Keratinocyte (primary cell): Measurements from ENCODE around the gene QSOX2. TPM values are rescaled to one million over a fixed set of nuclear protein-coding genes. Genes with fewer than 3 reads are reported as not detected.

Experiments used
- DNase-seq: peaks from one replicate; pipeline ENCODE4 v3.0.0-alpha.2; 2011; ENCODE audit warnings: low read depth, missing footprints, low spot score
- FAIRE-seq: peaks from 2 replicates; lab custom pipeline; 2011; peaks lifted over from hg19 to GRCh38; lab: Jason Lieb, UNC
- H2AFZ ChIP-seq: 2 replicates; pipeline ENCODE4 v1.6.0; 2012; ENCODE audit warnings: low read length, control low read depth, inconsistent platforms; ENCODE audit not compliant: control insufficient read depth
- H3K27ac ChIP-seq: 2 replicates; pipeline ENCODE4 v1.5.1; 2011; ENCODE audit warnings: low read length; ENCODE audit not compliant: control insufficient read depth, insufficient read depth
- H3K27me3 ChIP-seq: 3 replicates; pipeline ENCODE4 v1.6.0; 2011; ENCODE audit warnings: low read length; ENCODE audit not compliant: control insufficient read depth, insufficient read depth; ENCODE audit errors: extremely low read depth
- H3K36me3 ChIP-seq, 2 experiments: 2 replicates in 1 of 2; 3 replicates in 1 of 2; pipeline ENCODE4 v1.5.1; 2011; ENCODE audit warnings: low read length in 2 of 2, mild to moderate bottlenecking in 1 of 2; ENCODE audit not compliant: control insufficient read depth in 2 of 2, insufficient read depth in 2 of 2; ENCODE audit errors: extremely low read depth in 1 of 2
- H3K4me1 ChIP-seq: 3 replicates; pipeline ENCODE4 v1.5.1; 2011; ENCODE audit warnings: low read length; ENCODE audit not compliant: control insufficient read depth, insufficient read depth; ENCODE audit errors: extremely low read depth
- H3K4me2 ChIP-seq: 3 replicates; pipeline ENCODE4 v1.6.0; 2011; ENCODE audit warnings: low read depth, low read length; ENCODE audit not compliant: control insufficient read depth, insufficient read depth; ENCODE audit errors: extremely low read depth
- H3K4me3 ChIP-seq, 3 experiments: fragments of 200-600 bp in 1 of 3; sonication (generic) in 1 of 3; 2 replicates in 2 of 3; 3 replicates in 1 of 3; pipeline ENCODE4 v1.5.1; 2011 to 2016; ENCODE audit warnings: low read length in 3 of 3, mild to moderate bottlenecking in 3 of 3, control low read depth in 2 of 3, inconsistent platforms in 1 of 3, low read depth in 1 of 3, mixed read lengths in 1 of 3, mixed run types in 1 of 3, moderate library complexity in 1 of 3; ENCODE audit not compliant: control insufficient read depth in 2 of 3, insufficient read depth in 2 of 3; ENCODE audit errors: extremely low read depth in 1 of 3
- H3K79me2 ChIP-seq: 2 replicates; pipeline ENCODE4 v1.6.0; 2012; ENCODE audit warnings: low read length; ENCODE audit not compliant: control insufficient read depth, insufficient read depth
- H3K9ac ChIP-seq: 3 replicates; pipeline ENCODE4 v1.6.0; 2011; ENCODE audit warnings: low read length; ENCODE audit not compliant: control insufficient read depth, insufficient read depth; ENCODE audit errors: extremely low read depth
- H3K9me1 ChIP-seq: 3 replicates; pipeline ENCODE4 v1.6.0; 2011; ENCODE audit warnings: low read length; ENCODE audit not compliant: control insufficient read depth, insufficient read depth; ENCODE audit errors: extremely low read depth
- H3K9me3 ChIP-seq: 2 replicates; pipeline ENCODE4 v1.5.1; 2012; ENCODE audit warnings: low read depth, low read length; ENCODE audit not compliant: control insufficient read depth
- H4K20me1 ChIP-seq: 3 replicates; pipeline ENCODE4 v1.6.0; 2011; ENCODE audit warnings: low read length; ENCODE audit not compliant: control insufficient read depth, insufficient read depth; ENCODE audit errors: extremely low read depth
- CTCF ChIP-seq, 3 experiments: IDR thresholded peaks in 1 of 3; conservative IDR thresholded peaks in 1 of 3; optimal IDR thresholded peaks in 1 of 3; 2 replicates in 2 of 3; 3 replicates in 1 of 3; pipeline versions ENCODE3 to v1.5.1; 2011; ENCODE audit warnings: low read length in 3 of 3, mild to moderate bottlenecking in 3 of 3, moderate library complexity in 2 of 3, control low read depth in 1 of 3, inconsistent platforms in 1 of 3; ENCODE audit not compliant: insufficient read depth in 2 of 3; ENCODE audit errors: extremely low read depth in 1 of 3
- EZH2 ChIP-seq: IDR thresholded peaks from one replicate; pipeline ENCODE4 v1.6.1; 2012; ENCODE audit warnings: inconsistent platforms, mild to moderate bottlenecking, low read length, moderate library complexity
- dilution Hi-C: fragments of 300-500 bp; cut with MboI; formaldehyde crosslinking; loops from one replicate; pipeline ENCODE4 v1.7.0; 2020; ENCODE audit warnings: low sequenced_read_pairs; ENCODE audit not compliant: extremely low pct_ligation_motif_present
- polyA plus RNA-seq, 5 experiments: library from polyadenylated mRNA; depleted of rRNA in 3 of 5; stranded (reverse) in 3 of 5; stranded (forward) in 1 of 5; unstranded in 1 of 5; fragments of >200 nt; gene quantifications; 1 replicate in 1 of 5; 2 replicates in 3 of 5; 3 replicates in 1 of 5; pipeline versions ENCODE4 v1.2.1 to v1.2.3, GENCODE V29; 2011 to 2012; ENCODE audit warnings: missing spikeins in 2 of 5, low read depth in 1 of 5, low replicate concordance in 1 of 5

QSOX2 gene
- polyA plus RNA-seq, 1 donor (not counting 4 experiments of a cell fraction or from before 2014, with no cell fraction given): 11.9 TPM

- H3K27ac ChIP-seq: no peak overlapping the region
- H3K4me1 ChIP-seq: no peaks in the 10 kb centered on the region
- H3K4me3 ChIP-seq: no peak overlapping the region
- H4K20me1 ChIP-seq: no peaks in the 10 kb centered on the region
- no peak for FAIRE-seq
- H3K9me1 ChIP-seq: no peaks in the 10 kb centered on the region
- H3K36me3 ChIP-seq: no peaks in the 10 kb centered on the region
- H3K9me3 ChIP-seq: peaks cover 4% of the 10 kb centered on the region
- DNase-seq: no peak
- H3K4me2 ChIP-seq: no peak overlapping the region
- dilution Hi-C loops: no loop called here
- H3K9ac ChIP-seq: no peak overlapping the region
- no peak for TF ChIP-seq EZH2
- TF ChIP-seq CTCF (optimal IDR thresholded peaks at IDR 0.05 in 1 of 3, IDR thresholded peaks at IDR 0.05 in 1 of 3, conservative IDR thresholded peaks at IDR 0.05 in 1 of 3; ENCODE audit: extremely low read depth in 1 of 3, insufficient read depth in 2 of 3, low read length in 3 of 3): no peak
- H2AFZ ChIP-seq: no peak overlapping the region
- peaks cover 32% of the 10 kb centered on the region for H3K27me3 ChIP-seq
- H3K79me2 ChIP-seq: no peaks in the 10 kb centered on the region
These were observed 44.9 kb upstream of the QSOX2 start for GRCh38 chr9:136290508-136291000.

- Histone ChIP-seq H3K9me3 (peaks cover 4% of the 10 kb centered on the region), H3K4me3 (no peak overlapping the region), H4K20me1 (no peaks in the 10 kb centered on the region), H3K36me3 (no peaks in the 10 kb centered on the region), H3K27ac (no peak overlapping the region), H3K4me2 (no peak overlapping the region), H3K27me3 (peaks cover 34% of the 10 kb centered on the region), H2AFZ (no peak overlapping the region), H3K9ac (no peak overlapping the region), H3K4me1 (no peaks in the 10 kb centered on the region), H3K9me1 (no peaks in the 10 kb centered on the region), H3K79me2 (no peaks in the 10 kb centered on the region)
- FAIRE-seq (no peak), DNase-seq (no peak)
- dilution Hi-C loops: no loop called here
- no peak for TF ChIP-seq EZH2
- no peak for TF ChIP-seq CTCF (optimal IDR thresholded peaks at IDR 0.05 in 1 of 3, IDR thresholded peaks at IDR 0.05 in 1 of 3, conservative IDR thresholded peaks at IDR 0.05 in 1 of 3; ENCODE audit: extremely low read depth in 1 of 3, insufficient read depth in 2 of 3, low read length in 3 of 3)
These were observed 44.3 kb upstream of the QSOX2 start for GRCh38 chr9:136289651-136290507.
